PC-9 (cell line): ENCODE data around the gene SERTAD2. TPM values are rescaled to one million over a fixed set of nuclear protein-coding genes. Genes with fewer than 3 reads are reported as not detected.
A peak's percentile ranks its signal among the peaks of the same experiment; 100 is the strongest.

Source experiments
- BruUV-seq: library from RNA; stranded (reverse); fragments of 400-500 nt; replicated peaks from 2 replicates; lab custom pipeline; 2021; lab: Mats Ljungman, UMichigan
- CTCF ChIA-PET: fragments of 300-600 bp; sonication (Branson Sonifier 250); formaldehyde crosslinking; loops from one replicate; lab custom pipeline; 2022; ENCODE audit warnings: antibody characterized with exemption; lab: Charles Lee
- POLR2A ChIA-PET: fragments of 300-600 bp; sonication (Branson Sonifier 250); formaldehyde crosslinking; loops from one replicate; lab custom pipeline; 2022; ENCODE audit warnings: antibody characterized with exemption; ENCODE audit not compliant: unreplicated experiment; lab: Charles Lee
- DNase-seq, 2 experiments: peaks; one replicate each; pipeline versions ENCODE4 v3.0.0 to v3.0.0-alpha.2; 2015 to 2022; ENCODE audit warnings: mixed read lengths in 1 of 2
- H2AFZ ChIP-seq: fragments of 200-600 bp; sonication (generic); 2 replicates; pipeline ENCODE4 v1.8.1; 2017; ENCODE audit warnings: antibody characterized with exemption
- H3F3A ChIP-seq: fragments of 200-600 bp; sonication (generic); 2 replicates; pipeline ENCODE4 v1.8.1; 2017; ENCODE audit warnings: antibody characterized with exemption, mild to moderate bottlenecking, low read depth; ENCODE audit not compliant: insufficient read depth
- H3K27ac ChIP-seq: fragments of 200-600 bp; sonication (generic); 2 replicates; pipeline ENCODE4 v1.6.1; 2016; ENCODE audit warnings: mixed run types
- H3K27me3 ChIP-seq: fragments of 200-600 bp; sonication (generic); 2 replicates; pipeline ENCODE4 v1.6.1; 2016; ENCODE audit warnings: low read depth, mixed run types; ENCODE audit not compliant: insufficient read depth
- H3K36me3 ChIP-seq: fragments of 200-600 bp; sonication (generic); 2 replicates; pipeline ENCODE4 v1.6.1; 2016; ENCODE audit warnings: low read depth, mixed run types
- H3K4me1 ChIP-seq: fragments of 200-600 bp; sonication (generic); replicated peaks from 2 replicates; pipeline ENCODE4 v1.6.1; 2016; ENCODE audit warnings: mixed run types; ENCODE audit not compliant: insufficient read depth
- H3K4me2 ChIP-seq: fragments of 200-600 bp; sonication (generic); 2 replicates; pipeline ENCODE4 v1.6.1; 2017; ENCODE audit warnings: mixed run types
- H3K4me3 ChIP-seq: fragments of 200-600 bp; sonication (generic); 2 replicates; pipeline ENCODE4 v1.6.1; 2016; ENCODE audit warnings: mixed run types
- H3K79me2 ChIP-seq: fragments of 200-600 bp; sonication (generic); 2 replicates; pipeline ENCODE4 v1.6.1; 2017; ENCODE audit warnings: low read depth, mixed run types
- H3K9me2 ChIP-seq: fragments of 200-600 bp; sonication (generic); 2 replicates; pipeline ENCODE4 v1.8.1; 2017; ENCODE audit warnings: mild to moderate bottlenecking; ENCODE audit not compliant: insufficient read depth
- H3K9me3 ChIP-seq: fragments of 200-600 bp; sonication (generic); 2 replicates; pipeline ENCODE4 v1.8.1; 2016; ENCODE audit warnings: low read depth; ENCODE audit not compliant: insufficient read depth
- H4K20me1 ChIP-seq: fragments of 200-600 bp; sonication (generic); 2 replicates; pipeline ENCODE4 v1.8.1; 2017; ENCODE audit not compliant: insufficient read depth
- CTCF ChIP-seq: fragments of 200-600 bp; sonication (generic); conservative IDR thresholded peaks from 2 replicates; pipeline ENCODE4 v1.6.1; 2017; ENCODE audit warnings: mixed run types, antibody characterized with exemption, mild to moderate bottlenecking, moderate library complexity
- EZH2 ChIP-seq: fragments of 200-600 bp; sonication (generic); IDR thresholded peaks from 2 replicates; pipeline ENCODE4 v1.8.0; 2017; ENCODE audit warnings: antibody characterized with exemption, low read depth
- intact Hi-C: fragments of 100-400 bp; cut with micrococcal nuclease; formaldehyde crosslinking; loops from one replicate; pipeline ENCODE4 v1.10.0; 2022; ENCODE audit not compliant: unreplicated experiment
- total RNA-seq: library from RNA; stranded (reverse); gene quantifications from 2 replicates; pipeline ENCODE4 v1.2.3, GENCODE V29; 2021

SERTAD2 gene
- total RNA-seq, 1 experiment from 2014 or later: 31.4 TPM

- BruUV-seq: no TSS peak
- H4K20me1 ChIP-seq: no peaks in the 10 kb centered on the region
- peaks cover 25% of the 10 kb centered on the region for H3F3A ChIP-seq
- no peak for DNase-seq
- peak overlapping the region; percentile 95 for H3K4me3 ChIP-seq
- H3K9me3 ChIP-seq: no peaks in the 10 kb centered on the region
- H3K9me2 ChIP-seq: no peaks in the 10 kb centered on the region
- peaks cover 40% of the 10 kb centered on the region for H3K4me1 ChIP-seq
- H2AFZ ChIP-seq: peak overlapping the region; percentile 90; the same call in 1 of the 2 replicates
- intact Hi-C loops: loop anchor here (2.0 kb wide), 1 partner anchor 130 kb away; the partner anchor contains the start of gene AFTPH
- POLR2A ChIA-PET: interaction anchor here (0.5 to 2.7 kb wide), 7 partner anchors 10 to 1078 kb away, joined by 3 to 79 read pairs (median 4); no protein-coding TSS in a partner anchor
- H3K79me2 ChIP-seq: peaks cover 40% of the 10 kb centered on the region
- H3K27ac ChIP-seq: peak overlapping the region; percentile 79
- H3K27me3 ChIP-seq: no peaks in the 10 kb centered on the region
- H3K36me3 ChIP-seq: no peaks in the 10 kb centered on the region
- TF ChIP-seq EZH2 (no peak), CTCF (peak; percentile 41; the same call in 1 of the 2 replicates)
- peak overlapping the region; percentile 88 for H3K4me2 ChIP-seq
- CTCF ChIA-PET: interaction anchor here (0.5 to 1.5 kb wide), 5 partner anchors 9 to 258 kb away, joined by 3 to 13 read pairs (median 4); no protein-coding TSS in a partner anchor
Observed at GRCh38 chr2:64655018-64655664, 1.4 kb upstream of the SERTAD2 start.

DNA sequence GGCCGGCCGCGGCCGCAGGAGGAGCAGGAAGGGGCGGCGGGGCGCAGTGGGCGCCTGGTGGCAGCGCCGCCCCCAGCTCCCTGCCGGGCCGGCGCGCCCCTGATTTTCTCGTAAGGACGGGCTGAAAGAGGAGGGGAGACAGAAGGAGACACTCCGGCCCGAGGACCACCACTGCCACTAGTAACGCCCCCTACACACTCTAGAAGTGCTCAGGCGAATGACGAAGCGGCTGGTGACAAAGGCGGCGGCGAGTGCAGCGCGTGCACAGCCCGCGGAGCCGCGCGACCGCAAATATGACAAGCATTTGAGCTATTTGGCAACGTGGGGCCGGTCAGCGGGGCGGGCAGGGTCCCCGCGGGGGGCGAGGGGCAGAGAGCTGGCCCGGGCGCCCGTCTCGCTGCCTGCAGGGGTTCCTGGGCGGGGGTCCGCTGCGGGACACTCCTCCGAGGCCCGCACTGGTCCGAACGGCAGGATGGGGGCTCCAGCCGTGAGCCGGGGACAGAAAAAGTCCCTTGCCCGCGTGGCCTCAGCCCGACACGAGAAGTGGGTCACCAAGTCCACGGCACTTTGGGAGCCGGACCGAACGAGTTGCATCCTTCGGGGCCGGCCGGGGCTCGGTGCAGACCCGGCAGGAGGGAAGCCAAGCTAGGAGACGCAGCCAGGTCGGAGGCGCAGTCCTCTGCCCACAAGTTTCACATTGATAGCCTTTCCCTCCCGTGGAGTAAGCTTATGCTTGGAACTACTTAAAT, 524 bp upstream of the SERTAD2 start:
- H3K4me1 ChIP-seq: peaks cover 49% of the 10 kb centered on the region
- H3K4me3 ChIP-seq: peak overlapping the region; percentile 95
- H3K9me3 ChIP-seq: no peaks in the 10 kb centered on the region
- BruUV-seq: TSS peak; percentile 69
- H3K4me2 ChIP-seq: peak overlapping the region; percentile 88
- H3F3A ChIP-seq: peaks cover 31% of the 10 kb centered on the region
- ChIA-PET CTCF (interaction anchor here (0.6 to 1.5 kb wide), 9 partner anchors 8 to 783 kb away, joined by 3 to 7 read pairs (median 4); no protein-coding TSS in a partner anchor), POLR2A (interaction anchor here (0.5 to 2.7 kb wide), 18 partner anchors 10 to 622 kb away, joined by 3 to 79 read pairs (median 6); no protein-coding TSS in a partner anchor)
- no peaks in the 10 kb centered on the region for H3K9me2 ChIP-seq
- no peaks in the 10 kb centered on the region for H4K20me1 ChIP-seq
- H3K27me3 ChIP-seq: no peaks in the 10 kb centered on the region
- no peaks in the 10 kb centered on the region for H3K36me3 ChIP-seq
- intact Hi-C loops: loop anchor here (1.0 to 2.0 kb wide), 2 partner anchors 129 to 177 kb away; partner anchors contain the start of gene AFTPH
- H3K27ac ChIP-seq: peak overlapping the region; percentile 79
- peaks cover 48% of the 10 kb centered on the region for H3K79me2 ChIP-seq
- peak overlapping the region; percentile 90 for H2AFZ ChIP-seq
- no peak for TF ChIP-seq CTCF
- TF ChIP-seq EZH2: no peak
- peak; percentile 77 to 87 for DNase-seq
